Thymus (tissue), 11 donors: Measurements from ENCODE around the gene USP53. TPM values are rescaled to one million over a fixed set of nuclear protein-coding genes. Genes with fewer than 3 reads are reported as not detected.
A peak's percentile ranks its signal among the peaks of the same experiment; 100 is the strongest.
"Not testable (repeated sequence)": the region's sequence is repeated elsewhere in the genome, so short reads cannot be mapped to it uniquely, and the experiment has no call there.

Source experiments
- DNase-seq, 9 donors: peaks; one replicate each; pipeline ENCODE4 v3.0.0-alpha.2; 2013; ENCODE audit warnings: low spot score in 9 of 9, low read depth in 6 of 9, missing footprints in 1 of 9
- H3K27ac ChIP-seq, 2 donors: one replicate each; pipeline ENCODE4 v1.5.1; 2013; ENCODE audit warnings: control low read depth in 1 of 2, low read depth in 1 of 2, low read length in 1 of 2, mild to moderate bottlenecking in 1 of 2, moderate library complexity in 1 of 2
- H3K27me3 ChIP-seq, 2 donors: one replicate each; pipeline ENCODE4 v1.5.1; 2013; ENCODE audit warnings: low read length in 1 of 2; ENCODE audit not compliant: control insufficient read depth in 2 of 2, insufficient read depth in 1 of 2
- H3K36me3 ChIP-seq, 2 donors: one replicate each; pipeline ENCODE4 v1.5.1; 2013; ENCODE audit warnings: low read length in 1 of 2, mild to moderate bottlenecking in 1 of 2, moderate library complexity in 1 of 2; ENCODE audit not compliant: control insufficient read depth in 2 of 2, insufficient read depth in 2 of 2
- H3K4me1 ChIP-seq, 2 donors: one replicate each; pipeline ENCODE4 v1.5.1; 2013; ENCODE audit warnings: low read length in 2 of 2; ENCODE audit not compliant: control insufficient read depth in 2 of 2, insufficient read depth in 2 of 2
- H3K4me3 ChIP-seq, 2 donors: one replicate each; pipeline ENCODE4 v1.5.1; 2013; ENCODE audit warnings: low read length in 2 of 2, control low read depth in 1 of 2, mild to moderate bottlenecking in 1 of 2
- H3K9me3 ChIP-seq, 2 donors: one replicate each; pipeline ENCODE4 v1.5.1; 2013; ENCODE audit warnings: low read length in 1 of 2, mild to moderate bottlenecking in 1 of 2; ENCODE audit not compliant: control insufficient read depth in 2 of 2, insufficient read depth in 1 of 2
- whole genome bisulfite sequencing: extraction: QIAGEN DNeasy Blood & Tissue Kit; methylation state at CpG from one replicate; pipeline ENCODE4 v1.1.7; 2013; 5-methylcytosine and 5-hydroxymethylcytosine counted together
- polyA plus RNA-seq: library from polyadenylated mRNA; stranded (reverse); fragments of 200-250 nt; gene quantifications from one replicate; pipeline ENCODE4 v1.2.3, GENCODE V29; 2013
- total RNA-seq: library from RNA; stranded (reverse); fragments of 120-200 nt; gene quantifications from one replicate; pipeline ENCODE4 v1.2.4, GENCODE V29; 2013
- donor health status: healthy.

Gene USP53
- total and polyA plus RNA-seq, 2 donors, result 17.3 to 18.5 TPM

GRCh38 chr4:119310826-119311225 is 98.3 kb downstream of the USP53 start:
- no peaks in the 10 kb centered on the region for H3K36me3 ChIP-seq
- H3K27ac ChIP-seq, result no peak overlapping the region
- WGBS, result 94% methylated on average over 1 of the region's 1 CpG
- no peaks in the 10 kb centered on the region for H3K9me3 ChIP-seq
- DNase-seq, result no peak
- H3K4me1 ChIP-seq, result no peaks in the 10 kb centered on the region
- no peak overlapping the region for H3K4me3 ChIP-seq
- H3K27me3 ChIP-seq, result peaks cover 0 to 7% of the 10 kb centered on the region in 2 donors

- H3K4me3 ChIP-seq, result no peak overlapping the region
- no peaks in the 10 kb centered on the region for H3K36me3 ChIP-seq
- H3K27ac ChIP-seq, result no peak overlapping the region
- H3K27me3 ChIP-seq, result peaks cover 0 to 7% of the 10 kb centered on the region in 2 donors
- no peak for DNase-seq
- no peaks in the 10 kb centered on the region for H3K4me1 ChIP-seq
- H3K9me3 ChIP-seq, result no peaks in the 10 kb centered on the region
Measured at GRCh38 chr4:119313237-119313636, 100.7 kb downstream of the USP53 start.

GRCh38 chr4:119314356-119314755 is 101.8 kb downstream of the USP53 start:
- WGBS, result 32% methylated on average over 4 of the region's 4 CpGs
- Histone ChIP-seq H3K27me3 (peaks cover 0 to 7% of the 10 kb centered on the region in 2 donors), H3K36me3 (no peaks in the 10 kb centered on the region), H3K27ac (no peak overlapping the region), H3K4me1 (no peaks in the 10 kb centered on the region), H3K9me3 (no peaks in the 10 kb centered on the region), H3K4me3 (no peak overlapping the region)
- DNase-seq, result peak in 8 of 9 donors; percentile 11 to 69 (median 26)

- Histone ChIP-seq H3K4me3 (no peak overlapping the region), H3K36me3 (no peaks in the 10 kb centered on the region), H3K9me3 (no peaks in the 10 kb centered on the region), H3K27me3 (peaks cover 0 to 7% of the 10 kb centered on the region in 2 donors), H3K4me1 (no peaks in the 10 kb centered on the region), H3K27ac (no peak overlapping the region)
- no peak for DNase-seq
- WGBS, result 92% methylated on average over 2 of the region's 2 CpGs
Measured at GRCh38 chr4:119315036-119315435, 102.5 kb downstream of the USP53 start.

GRCh38 chr4:119317990-119318389 is 105.5 kb downstream of the USP53 start:
- H3K9me3 ChIP-seq, result no peaks in the 10 kb centered on the region
- H3K4me1 ChIP-seq, result no peaks in the 10 kb centered on the region
- H3K27me3 ChIP-seq, result peaks cover 0 to 5% of the 10 kb centered on the region in 2 donors
- no peak for DNase-seq
- H3K27ac ChIP-seq, result no peak overlapping the region
- 78% methylated on average over 2 of the region's 2 CpGs for WGBS
- no peak overlapping the region for H3K4me3 ChIP-seq
- no peaks in the 10 kb centered on the region for H3K36me3 ChIP-seq

GRCh38 chr4:119321921-119322687 is 109.6 kb downstream of the USP53 start, which contains the start of gene FABP2:
TSS of gene FABP2 (minus strand) at chr4:119322138. CDS start at chr4:119322102, 36 bp downstream.
- Histone ChIP-seq H3K4me3 (no peak within 1 kb of the TSS), H3K27me3 (no peaks in the 10 kb centered on the region), H3K36me3 (no peaks in the 10 kb centered on the region), H3K27ac (no peak within 1 kb of the TSS), H3K9me3 (no peaks in the 10 kb centered on the region), H3K4me1 (no peaks in the 10 kb centered on the region)
- whole genome bisulfite sequencing, result 92% methylated on average over 6 of the region's 6 CpGs
- no peak for DNase-seq

- no peak for DNase-seq
- H3K27me3 ChIP-seq, result no peaks in the 10 kb centered on the region
- WGBS, result 92% methylated on average over 2 of the region's 2 CpGs
- no peak overlapping the region for H3K4me3 ChIP-seq
- H3K27ac ChIP-seq, result no peak overlapping the region
- no peaks in the 10 kb centered on the region for H3K4me1 ChIP-seq
- no peaks in the 10 kb centered on the region for H3K9me3 ChIP-seq
- H3K36me3 ChIP-seq, result no peaks in the 10 kb centered on the region
Measured at GRCh38 chr4:119328695-119329094, 116.2 kb downstream of the USP53 start.

GRCh38 chr4:119329835-119330620 is 117.5 kb downstream of the USP53 start:
- Histone ChIP-seq H3K9me3 (no peaks in the 10 kb centered on the region), H3K36me3 (no peaks in the 10 kb centered on the region), H3K27ac (no peak overlapping the region), H3K4me3 (no peak overlapping the region), H3K27me3 (no peaks in the 10 kb centered on the region), H3K4me1 (no peaks in the 10 kb centered on the region)
- DNase-seq, result no peak
- 65% methylated on average over 2 of the region's 2 CpGs for WGBS

GRCh38 chr4:119336332-119336979 is 123.9 kb downstream of the USP53 start:
- DNase-seq, H3K27me3 ChIP-seq, H3K9me3 ChIP-seq, H3K36me3 ChIP-seq, H3K4me1 ChIP-seq, H3K27ac ChIP-seq, H3K4me3 ChIP-seq: not testable (repeated sequence)
- WGBS, result 98% methylated on average over 3 of the region's 4 CpGs
